Cardiac fibroblast (primary cell): Measurements from ENCODE around the gene NABP2.
A peak's percentile ranks its signal among the peaks of the same experiment; 100 is the strongest.
"Not testable (repeated sequence)": the region's sequence is repeated elsewhere in the genome, so short reads cannot be mapped to it uniquely, and the experiment has no call there.

ENCODE experiments used
- DNase-seq, 2 donors: peaks; one replicate each; pipeline versions ENCODE4 v3.0.0 to v3.0.0-alpha.2; 2010; ENCODE audit warnings: low read depth in 2 of 2
- H3K4me3 ChIP-seq, 2 donors: replicated peaks in 1 of 2; 1 replicate in 1 of 2; 2 replicates in 1 of 2; pipeline ENCODE4 v1.5.1; 2011; ENCODE audit warnings: low read depth in 2 of 2, low read length in 2 of 2, mild to moderate bottlenecking in 2 of 2, moderate library complexity in 1 of 2
- CTCF ChIP-seq: IDR thresholded peaks from one replicate; pipeline ENCODE4 v1.5.1; 2011; ENCODE audit warnings: low read depth, mild to moderate bottlenecking, low read length, inconsistent platforms

The NABP2 gene

GRCh38 chr12:56258068-56258819, 34.1 kb downstream of the NABP2 start, which contains the start of gene ANKRD52:
Gene ANKRD52 (minus strand): TSS chr12:56258384. CDS start chr12:56258269, 115 bp downstream.
- TF ChIP-seq CTCF = peak; percentile 27
- DNase-seq = peak; percentile 69 to 85
- H3K4me3 ChIP-seq = peak within 1 kb of the TSS; percentile 71 to 83

- peak overlapping the region; percentile 64 to 67 for H3K4me3 ChIP-seq
These were observed 34.7 kb downstream of the NABP2 start for GRCh38 chr12:56258820-56259183.

GRCh38 chr12:56260380-56260779, 36.2 kb downstream of the NABP2 start:
- H3K4me3 ChIP-seq = no peak overlapping the region
- TF ChIP-seq CTCF = no peak
- DNase-seq = no peak

More at GRCh38 chr12:56258820-56259183, 34.7 kb downstream of the NABP2 start:
- no peak for DNase-seq
- TF ChIP-seq CTCF = peak; percentile 0

GRCh38 chr12:56260921-56261320, 36.8 kb downstream of the NABP2 start:
- H3K4me3 ChIP-seq = no peak overlapping the region

GRCh38 chr12:56261503-56262232, 37.5 kb downstream of the NABP2 start:
- peak; percentile 49 to 82 for DNase-seq
- TF ChIP-seq CTCF = no peak
- no peak overlapping the region for H3K4me3 ChIP-seq

More at GRCh38 chr12:56260921-56261320, 36.8 kb downstream of the NABP2 start:
- no peak for TF ChIP-seq CTCF
- no peak for DNase-seq

GRCh38 chr12:56262955-56263354, 38.8 kb downstream of the NABP2 start:
- H3K4me3 ChIP-seq, DNase-seq: not testable (repeated sequence)

GRCh38 chr12:56266068-56266692, 42.0 kb downstream of the NABP2 start:
- not testable (repeated sequence) for DNase-seq
- peak overlapping the region; percentile 73 for H3K4me3 ChIP-seq
